HepG2 (cell line): Measurements from ENCODE around the gene PPM1H. TPM values are rescaled to one million over a fixed set of nuclear protein-coding genes. Genes with fewer than 3 reads are reported as not detected.

ENCODE experiments used
- ARID3A ChIP-seq: IDR thresholded peaks from 2 replicates; pipeline ENCODE4 v1.6.1; 2012; ENCODE audit warnings: low read depth, low read length, improper control_type of control experiment
- DMTF1 ChIP-seq: sonication (generic); formaldehyde crosslinking; IDR thresholded peaks from 2 replicates; pipeline ENCODE4 v1.4.0; 2020; ENCODE audit warnings: mild to moderate bottlenecking, missing genetic modification reagents
- IRF1 ChIP-seq: sonication (generic); formaldehyde crosslinking; IDR thresholded peaks from 2 replicates; pipeline ENCODE4 v1.4.0; 2020; ENCODE audit warnings: low read depth, mild to moderate bottlenecking, missing genetic modification reagents
- MTF2 ChIP-seq: sonication (generic); formaldehyde crosslinking; IDR thresholded peaks from 2 replicates; pipeline ENCODE4 v1.5.0; 2020; ENCODE audit warnings: missing genetic modification reagents, borderline replicate concordance
- NCOA5 ChIP-seq: sonication (generic); formaldehyde crosslinking; IDR thresholded peaks from 2 replicates; pipeline ENCODE4 v1.4.0; 2020; ENCODE audit warnings: missing genetic modification reagents
- SPEN ChIP-seq: sonication (generic); formaldehyde crosslinking; IDR thresholded peaks from 2 replicates; pipeline ENCODE4 v1.5.1; 2020; ENCODE audit warnings: low read depth, mild to moderate bottlenecking, missing genetic modification reagents
- TERF1 ChIP-seq: sonication (generic); formaldehyde crosslinking; IDR thresholded peaks from 2 replicates; pipeline ENCODE4 v1.8.0; 2022; ENCODE audit warnings: mild to moderate bottlenecking, missing genetic modification reagents, moderate library complexity
- ZBTB21 ChIP-seq: sonication (generic); formaldehyde crosslinking; IDR thresholded peaks from 2 replicates; pipeline ENCODE4 v1.4.0; 2020; ENCODE audit warnings: missing genetic modification reagents
- ZNF230 ChIP-seq: sonication (generic); formaldehyde crosslinking; IDR thresholded peaks from 2 replicates; pipeline ENCODE4 v1.4.0; 2020; ENCODE audit warnings: mild to moderate bottlenecking, missing genetic modification reagents
- ZNF770 ChIP-seq: sonication (generic); formaldehyde crosslinking; IDR thresholded peaks from 2 replicates; pipeline ENCODE4 v1.5.0; 2020; ENCODE audit warnings: mild to moderate bottlenecking, missing genetic modification reagents
- ZNF83 ChIP-seq: sonication (generic); formaldehyde crosslinking; IDR thresholded peaks from 2 replicates; pipeline ENCODE4 v1.4.0; 2020; ENCODE audit warnings: missing genetic modification reagents, mild to moderate bottlenecking, borderline replicate concordance
- polyA plus RNA-seq, 8 experiments: library from polyadenylated mRNA; depleted of rRNA in 3 of 8; stranded (reverse) in 7 of 8; unstranded in 1 of 8; fragments of >200 nt; fragmentation: Illumina TruSeq in 4 of 8; extraction: Trizol in 4 of 8; gene quantifications; 2 replicates each; pipeline versions ENCODE4 v1.2.1 to v1.2.3, GENCODE V29; 2011 to 2016; ENCODE audit warnings: low read depth in 4 of 8, missing spikeins in 1 of 8, mixed read lengths in 1 of 8; ENCODE audit not compliant: insufficient read depth in 1 of 8
- total RNA-seq, 5 experiments: library from RNA; depleted of rRNA; stranded (reverse); fragments of >200 nt; fragmentation: Illumina TruSeq; extraction: Trizol; gene quantifications; 2 replicates each; pipeline ENCODE4 v1.2.3, GENCODE V29; 2016; ENCODE audit warnings: low read depth in 1 of 5

Gene PPM1H
- total and polyA plus RNA-seq, 2 of the 13 experiments (the other 11 are each of a cell fraction or from before 2014, with no cell fraction given), result 29.1 to 38.1 TPM

GRCh38 chr12:62714181-62714773 is 220.7 kb downstream of the PPM1H start (continued):
- no peak for TF ChIP-seq ARID3A
- no peak for TF ChIP-seq DMTF1 (CRISPR knock-in tag)
- no peak for TF ChIP-seq NCOA5 (CRISPR knock-in tag)
- no peak for TF ChIP-seq ZBTB21
- no peak for TF ChIP-seq MTF2 (CRISPR knock-in tag)
- TF ChIP-seq SPEN (CRISPR knock-in tag), result no peak
- TF ChIP-seq ZNF770, result no peak
- no peak for TF ChIP-seq IRF1
- no peak for TF ChIP-seq ZNF230 (CRISPR knock-in tag)
- no peak for TF ChIP-seq TERF1 (CRISPR knock-in tag)
- TF ChIP-seq ZNF83 (CRISPR knock-in tag), result no peak
